Large intestine (tissue), 3 donors: Measurements from ENCODE around the gene SPSB4. TPM values are rescaled to one million over a fixed set of nuclear protein-coding genes. Genes with fewer than 3 reads are reported as not detected.

ENCODE experiments used
- DNase-seq, 2 donors: peaks; one replicate each; pipeline versions ENCODE4 v3.0.0 to v3.0.0-alpha.2; 2013
- H3K27ac ChIP-seq: one replicate; pipeline ENCODE4 v1.5.1; 2013; ENCODE audit warnings: low read length
- H3K27me3 ChIP-seq: 2 replicates; pipeline ENCODE4 v1.6.1; 2013; ENCODE audit warnings: low read length; ENCODE audit not compliant: control insufficient read depth, insufficient read depth
- H3K36me3 ChIP-seq: 2 replicates; pipeline ENCODE4 v1.6.1; 2013; ENCODE audit warnings: low read length; ENCODE audit not compliant: control insufficient read depth, insufficient read depth
- H3K4me1 ChIP-seq: one replicate; pipeline ENCODE4 v1.6.1; 2013; ENCODE audit warnings: low read length; ENCODE audit not compliant: control insufficient read depth, insufficient read depth
- H3K4me3 ChIP-seq: one replicate; pipeline ENCODE4 v1.5.1; 2013; ENCODE audit warnings: low read length
- H3K9me3 ChIP-seq: one replicate; pipeline ENCODE4 v1.6.1; 2013; ENCODE audit warnings: mild to moderate bottlenecking, low read depth, low read length, moderate library complexity; ENCODE audit not compliant: control insufficient read depth
- WGBS: methylation state at CpG from one replicate; pipeline ENCODE4 v1.1.5; 2013; ENCODE audit warnings: low lambda C conversion rate; ENCODE audit not compliant: insufficient coverage; 5-methylcytosine and 5-hydroxymethylcytosine counted together
- polyA plus RNA-seq: library from polyadenylated mRNA; unstranded; fragments of 120-200 nt; gene quantifications from one replicate; pipeline ENCODE4 v1.2.1, GENCODE V29; 2013

Gene SPSB4
- polyA plus RNA-seq, 1 donor = 2.2 TPM

GRCh38 chr3:141085343-141086070, 34.4 kb downstream of the SPSB4 start:
- Histone ChIP-seq H3K27ac (no peak overlapping the region), H3K36me3 (no peaks in the 10 kb centered on the region), H3K9me3 (no peaks in the 10 kb centered on the region), H3K4me1 (peaks cover 8% of the 10 kb centered on the region), H3K4me3 (no peak overlapping the region), H3K27me3 (no peaks in the 10 kb centered on the region)
- no CpG with 5 or more reads among the region's 3 CpGs for WGBS
- no peak for DNase-seq

- H3K9me3 ChIP-seq = no peaks in the 10 kb centered on the region
- H3K4me3 ChIP-seq = no peak overlapping the region
- peaks cover 8% of the 10 kb centered on the region for H3K4me1 ChIP-seq
- no CpG with 5 or more reads among the region's 1 CpG for WGBS
- no peak overlapping the region for H3K27ac ChIP-seq
- no peak for DNase-seq
- H3K36me3 ChIP-seq = no peaks in the 10 kb centered on the region
- no peaks in the 10 kb centered on the region for H3K27me3 ChIP-seq
Measured at GRCh38 chr3:141086188-141086587, 35.0 kb downstream of the SPSB4 start.

GRCh38 chr3:141087076-141087777, 36.1 kb downstream of the SPSB4 start:
- no CpG with 5 or more reads among the region's 8 CpGs for WGBS
- H3K4me3 ChIP-seq = no peak overlapping the region
- DNase-seq = no peak
- H3K9me3 ChIP-seq = no peaks in the 10 kb centered on the region
- peaks cover 8% of the 10 kb centered on the region for H3K4me1 ChIP-seq
- H3K27ac ChIP-seq = no peak overlapping the region
- no peaks in the 10 kb centered on the region for H3K27me3 ChIP-seq
- no peaks in the 10 kb centered on the region for H3K36me3 ChIP-seq

GRCh38 chr3:141087778-141088130, 36.6 kb downstream of the SPSB4 start:
- H3K27ac ChIP-seq = no peak overlapping the region
- peaks cover 8% of the 10 kb centered on the region for H3K4me1 ChIP-seq
- H3K36me3 ChIP-seq = no peaks in the 10 kb centered on the region
- no peak overlapping the region for H3K4me3 ChIP-seq
- no peaks in the 10 kb centered on the region for H3K27me3 ChIP-seq
- H3K9me3 ChIP-seq = no peaks in the 10 kb centered on the region
- no peak for DNase-seq
- WGBS = no CpG with 5 or more reads among the region's 6 CpGs

GRCh38 chr3:141089339-141090152, 38.4 kb downstream of the SPSB4 start:
- H3K27me3 ChIP-seq = no peaks in the 10 kb centered on the region
- no peak for DNase-seq
- no peaks in the 10 kb centered on the region for H3K9me3 ChIP-seq
- no peaks in the 10 kb centered on the region for H3K36me3 ChIP-seq
- H3K4me3 ChIP-seq = no peak overlapping the region
- H3K27ac ChIP-seq = no peak overlapping the region
- H3K4me1 ChIP-seq = no peaks in the 10 kb centered on the region
- 80% methylated on average over 1 of the region's 3 CpGs for WGBS

- H3K27ac ChIP-seq = no peak overlapping the region
- no peaks in the 10 kb centered on the region for H3K27me3 ChIP-seq
- no CpG with 5 or more reads among the region's 4 CpGs for WGBS
- peaks cover 4% of the 10 kb centered on the region for H3K4me1 ChIP-seq
- no peaks in the 10 kb centered on the region for H3K36me3 ChIP-seq
- H3K4me3 ChIP-seq = no peak overlapping the region
- DNase-seq = no peak
- H3K9me3 ChIP-seq = no peaks in the 10 kb centered on the region
Measured at GRCh38 chr3:141091426-141091825, 40.3 kb downstream of the SPSB4 start.

- H3K27me3 ChIP-seq = no peaks in the 10 kb centered on the region
- WGBS = no CpG with 5 or more reads among the region's 6 CpGs
- no peaks in the 10 kb centered on the region for H3K9me3 ChIP-seq
- no peaks in the 10 kb centered on the region for H3K36me3 ChIP-seq
- no peak overlapping the region for H3K27ac ChIP-seq
- no peak overlapping the region for H3K4me3 ChIP-seq
- no peak for DNase-seq
- peaks cover 4% of the 10 kb centered on the region for H3K4me1 ChIP-seq
Measured at GRCh38 chr3:141092663-141093062, 41.5 kb downstream of the SPSB4 start.

GRCh38 chr3:141093397-141093796, 42.2 kb downstream of the SPSB4 start:
- DNase-seq = no peak
- no peak overlapping the region for H3K27ac ChIP-seq
- H3K9me3 ChIP-seq = no peaks in the 10 kb centered on the region
- peaks cover 4% of the 10 kb centered on the region for H3K4me1 ChIP-seq
- no peaks in the 10 kb centered on the region for H3K36me3 ChIP-seq
- H3K4me3 ChIP-seq = no peak overlapping the region
- no CpG with 5 or more reads among the region's 5 CpGs for WGBS
- H3K27me3 ChIP-seq = no peaks in the 10 kb centered on the region

- no CpG with 5 or more reads among the region's 13 CpGs for WGBS
- DNase-seq = no peak
- Histone ChIP-seq H3K36me3 (no peaks in the 10 kb centered on the region), H3K9me3 (peaks cover 2% of the 10 kb centered on the region), H3K27ac (no peak overlapping the region), H3K4me3 (no peak overlapping the region), H3K27me3 (no peaks in the 10 kb centered on the region), H3K4me1 (peaks cover 4% of the 10 kb centered on the region)
Measured at GRCh38 chr3:141093971-141094684, 43.0 kb downstream of the SPSB4 start.
